Stimulated activated CD4-positive, alpha-beta T cell treated with anti-CD3 and anti-CD28 coated beads, Interleukin-1b, Interleukin-23, amount 100 ng/mL, for 24 hours (primary cell): Measurements from ENCODE around the gene TCF7L1.
"Not testable (repeated sequence)": the region's sequence is repeated elsewhere in the genome, so short reads cannot be mapped to it uniquely, and the experiment has no call there.

ENCODE experiments used
- DNase-seq, 4 experiments: peaks; one replicate each; pipeline ENCODE4 v3.0.0-alpha.2; 2020; ENCODE audit warnings: low read depth in 4 of 4, low spot score in 1 of 4

Gene TCF7L1

GRCh38 chr2:85131116-85131515 lies 2.1 kb upstream of the TCF7L1 start:
- no peak for DNase-seq

- DNase-seq = no peak
These were observed 795 bp upstream of the TCF7L1 start for GRCh38 chr2:85132397-85132796.

- DNase-seq = no peak
These were observed 611 bp downstream of the TCF7L1 start for GRCh38 chr2:85133751-85134254.

- DNase-seq = no peak
These were observed 1.2 kb downstream of the TCF7L1 start for GRCh38 chr2:85134255-85134895.

- no peak for DNase-seq
These were observed 1.9 kb downstream of the TCF7L1 start for GRCh38 chr2:85134896-85135659.

- no peak for DNase-seq
These were observed 2.4 kb downstream of the TCF7L1 start for GRCh38 chr2:85135660-85135914.

- DNase-seq = no peak
These were observed 4.0 kb downstream of the TCF7L1 start for GRCh38 chr2:85137156-85137555.

GRCh38 chr2:85143463-85144082 lies 10.4 kb downstream of the TCF7L1 start:
- DNase-seq = no peak

- no peak for DNase-seq
These were observed 12.1 kb downstream of the TCF7L1 start for GRCh38 chr2:85145116-85145820.

GRCh38 chr2:85148190-85148589 lies 15.0 kb downstream of the TCF7L1 start:
- DNase-seq = no peak

GRCh38 chr2:85151026-85151425 lies 17.8 kb downstream of the TCF7L1 start:
- DNase-seq = no peak

GRCh38 chr2:85152895-85153294 lies 19.7 kb downstream of the TCF7L1 start:
- no peak for DNase-seq

GRCh38 chr2:85154048-85154753 lies 21.0 kb downstream of the TCF7L1 start:
- no peak for DNase-seq

GRCh38 chr2:85155082-85155481 lies 21.9 kb downstream of the TCF7L1 start:
- DNase-seq = not testable (repeated sequence)

GRCh38 chr2:85156153-85156552 lies 23.0 kb downstream of the TCF7L1 start:
- DNase-seq = no peak

GRCh38 chr2:85156619-85157018 lies 23.4 kb downstream of the TCF7L1 start:
- DNase-seq = no peak

GRCh38 chr2:85157345-85157744 lies 24.2 kb downstream of the TCF7L1 start:
- no peak for DNase-seq

- DNase-seq = no peak
These were observed 25.5 kb downstream of the TCF7L1 start for GRCh38 chr2:85158559-85159273.

GRCh38 chr2:85159589-85159988 lies 26.4 kb downstream of the TCF7L1 start:
- DNase-seq = no peak
